OCI-LY3 (cell line): ENCODE data around the gene INSYN2A.

Experiments
- CTCF ChIP-seq: fragments of 200-600, 300-600 bp; sonication (generic); IDR thresholded peaks from 2 replicates; pipeline ENCODE4 v1.5.1; 2014; ENCODE audit warnings: antibody characterized with exemption, low read length, low read depth
- EZH2phosphoT487 ChIP-seq: fragments of 200-600 bp; shearing (Covaris generic); IDR thresholded peaks from 2 replicates; pipeline ENCODE4 v1.6.1; 2018; ENCODE audit warnings: antibody characterized with exemption, mixed run types, low read depth

- TF ChIP-seq CTCF, result no peak
- no peak for TF ChIP-seq EZH2phosphoT487
Measured at GRCh38 chr10:127234306-127234800, 38.0 kb upstream of the INSYN2A start.
